Measurements from ENCODE around the gene TECR.

Gene TECR

GRCh38 chr19:14542711-14543328, 13.4 kb downstream of the TECR start:
- H3K9me3 ChIP-seq (replicated peaks in 1 of 2; ENCODE audit: control insufficient read depth in 2 of 2, insufficient read depth in 1 of 2, low read depth in 1 of 2, low read length in 2 of 2): peaks cover 0 to 2% of the 10 kb centered on the region in 2 donors
- no peak overlapping the region for H4K91ac ChIP-seq (ENCODE audit: low read depth, low read length, poor library complexity)
- no peak overlapping the region for H3K4ac ChIP-seq (ENCODE audit: low read length)
- no peak overlapping the region for H3K4me2 ChIP-seq (ENCODE audit: insufficient read depth, low read length, poor library complexity, severe bottlenecking)
- peak overlapping the region; percentile 9 for H3K27ac ChIP-seq (replicated peaks; ENCODE audit: low read length)
- H2AK5ac ChIP-seq (ENCODE audit: low read depth, low read length): no peak overlapping the region
- no peak overlapping the region for H4K8ac ChIP-seq (ENCODE audit: low read depth, low read length)
- no peaks in the 10 kb centered on the region for H3K27me3 ChIP-seq (ENCODE audit: control insufficient read depth in 3 of 3, insufficient read depth in 3 of 3, low read depth in 1 of 3, low read length in 3 of 3)
- H3K9ac ChIP-seq (ENCODE audit: low read depth, low read length, poor library complexity): peak overlapping the region; percentile 37
- no peak overlapping the region for H2BK12ac ChIP-seq (ENCODE audit: low read length)
- no peak for DNase-seq (ENCODE audit: low spot score)
- H2AFZ ChIP-seq (ENCODE audit: low read length): no peak overlapping the region
- H3K4me3 ChIP-seq (ENCODE audit: low read length in 2 of 2): no peak overlapping the region
- peaks cover 14 to 26% of the 10 kb centered on the region in 2 donors for H3K36me3 ChIP-seq (replicated peaks in 1 of 2; ENCODE audit: control insufficient read depth in 2 of 2, insufficient read depth in 2 of 2, low read length in 2 of 2)
- H2BK5ac ChIP-seq (ENCODE audit: low read length): no peak overlapping the region
- H3K4me1 ChIP-seq (ENCODE audit: control insufficient read depth in 2 of 2, insufficient read depth in 1 of 2, low read depth in 1 of 2, low read length in 2 of 2): peaks cover 0 to 3% of the 10 kb centered on the region in 2 donors
- H2BK120ac ChIP-seq (ENCODE audit: low read depth, low read length): no peak overlapping the region
- H3K18ac ChIP-seq (ENCODE audit: low read length): no peak overlapping the region
- no peak overlapping the region for H3K23ac ChIP-seq (ENCODE audit: low read depth, low read length, poor library complexity)
- H2BK15ac ChIP-seq (ENCODE audit: low read length): no peak overlapping the region
- no CpG with 5 or more reads among the region's 7 CpGs for WGBS, 2 donors (ENCODE audit: extremely low coverage in 2 of 2, insufficient read length in 2 of 2, insufficient replicate concordance in 1 of 2)
- H3K79me1 ChIP-seq (ENCODE audit: low read depth, low read length): peaks cover 16% of the 10 kb centered on the region
- no peak overlapping the region for H3K14ac ChIP-seq (ENCODE audit: low read length)

- WGBS, 2 donors (ENCODE audit: extremely low coverage in 2 of 2, insufficient read length in 2 of 2, insufficient replicate concordance in 1 of 2): no CpG with 5 or more reads among the region's 5 CpGs
- no peak overlapping the region for H3K4ac ChIP-seq (ENCODE audit: low read length)
- no peak overlapping the region for H2AK5ac ChIP-seq (ENCODE audit: low read depth, low read length)
- H2AFZ ChIP-seq (ENCODE audit: low read length): no peak overlapping the region
- H2BK5ac ChIP-seq (ENCODE audit: low read length): no peak overlapping the region
- no peak overlapping the region for H2BK120ac ChIP-seq (ENCODE audit: low read depth, low read length)
- H3K23ac ChIP-seq (ENCODE audit: low read depth, low read length, poor library complexity): no peak overlapping the region
- no peak overlapping the region for H2BK15ac ChIP-seq (ENCODE audit: low read length)
- peaks cover 15 to 33% of the 10 kb centered on the region in 2 donors for H3K36me3 ChIP-seq (replicated peaks in 1 of 2; ENCODE audit: control insufficient read depth in 2 of 2, insufficient read depth in 2 of 2, low read length in 2 of 2)
- peaks cover 12% of the 10 kb centered on the region for H3K79me1 ChIP-seq (ENCODE audit: low read depth, low read length)
- H3K18ac ChIP-seq (ENCODE audit: low read length): no peak overlapping the region
- H3K4me2 ChIP-seq (ENCODE audit: insufficient read depth, low read length, poor library complexity, severe bottlenecking): no peak overlapping the region
- H3K4me1 ChIP-seq (ENCODE audit: control insufficient read depth in 2 of 2, insufficient read depth in 1 of 2, low read depth in 1 of 2, low read length in 2 of 2): peaks cover 0 to 3% of the 10 kb centered on the region in 2 donors
- no peak overlapping the region for H3K27ac ChIP-seq (replicated peaks; ENCODE audit: low read length)
- H3K4me3 ChIP-seq (ENCODE audit: low read length in 2 of 2): no peak overlapping the region
- no peak overlapping the region for H3K14ac ChIP-seq (ENCODE audit: low read length)
- no peak for DNase-seq (ENCODE audit: low spot score)
- peaks cover 0 to 2% of the 10 kb centered on the region in 2 donors for H3K9me3 ChIP-seq (replicated peaks in 1 of 2; ENCODE audit: control insufficient read depth in 2 of 2, insufficient read depth in 1 of 2, low read depth in 1 of 2, low read length in 2 of 2)
- no peaks in the 10 kb centered on the region for H3K27me3 ChIP-seq (ENCODE audit: control insufficient read depth in 3 of 3, insufficient read depth in 3 of 3, low read depth in 1 of 3, low read length in 3 of 3)
- no peak overlapping the region for H4K8ac ChIP-seq (ENCODE audit: low read depth, low read length)
- H2BK12ac ChIP-seq (ENCODE audit: low read length): no peak overlapping the region
- H3K9ac ChIP-seq (ENCODE audit: low read depth, low read length, poor library complexity): no peak overlapping the region
- no peak overlapping the region for H4K91ac ChIP-seq (ENCODE audit: low read depth, low read length, poor library complexity)
These were observed 14.7 kb downstream of the TECR start for GRCh38 chr19:14544047-14544446.

GRCh38 chr19:14544977-14545715, 15.8 kb downstream of the TECR start:
- Histone ChIP-seq H3K18ac (ENCODE audit: low read length) (no peak overlapping the region), H2BK15ac (ENCODE audit: low read length) (no peak overlapping the region), H2AK5ac (ENCODE audit: low read depth, low read length) (peak overlapping the region; percentile 33), H4K8ac (ENCODE audit: low read depth, low read length) (no peak overlapping the region), H2BK5ac (ENCODE audit: low read length) (peak overlapping the region; percentile 41), H2AFZ (ENCODE audit: low read length) (no peak overlapping the region), H3K79me1 (ENCODE audit: low read depth, low read length) (peaks cover 9% of the 10 kb centered on the region), H2BK12ac (ENCODE audit: low read length) (no peak overlapping the region), H3K4me1 (ENCODE audit: control insufficient read depth in 2 of 2, insufficient read depth in 1 of 2, low read depth in 1 of 2, low read length in 2 of 2) (peaks cover 0 to 3% of the 10 kb centered on the region in 2 donors), H3K23ac (ENCODE audit: low read depth, low read length, poor library complexity) (peak overlapping the region; percentile 45), H3K4me3 (ENCODE audit: low read length in 2 of 2) (no peak overlapping the region), H3K27me3 (ENCODE audit: control insufficient read depth in 3 of 3, insufficient read depth in 3 of 3, low read depth in 1 of 3, low read length in 3 of 3) (no peaks in the 10 kb centered on the region), H3K4ac (ENCODE audit: low read length) (no peak overlapping the region), H3K9ac (ENCODE audit: low read depth, low read length, poor library complexity) (no peak overlapping the region), H3K27ac (replicated peaks; ENCODE audit: low read length) (no peak overlapping the region), H3K14ac (ENCODE audit: low read length) (peak overlapping the region; percentile 75), H3K9me3 (replicated peaks in 1 of 2; ENCODE audit: control insufficient read depth in 2 of 2, insufficient read depth in 1 of 2, low read depth in 1 of 2, low read length in 2 of 2) (no peaks in the 10 kb centered on the region), H4K91ac (ENCODE audit: low read depth, low read length, poor library complexity) (no peak overlapping the region), H2BK120ac (ENCODE audit: low read depth, low read length) (no peak overlapping the region), H3K4me2 (ENCODE audit: insufficient read depth, low read length, poor library complexity, severe bottlenecking) (no peak overlapping the region), H3K36me3 (replicated peaks in 1 of 2; ENCODE audit: control insufficient read depth in 2 of 2, insufficient read depth in 2 of 2, low read length in 2 of 2) (peaks cover 11 to 35% of the 10 kb centered on the region in 2 donors)
- no CpG with 5 or more reads among the region's 21 CpGs for WGBS, 2 donors (ENCODE audit: extremely low coverage in 2 of 2, insufficient read length in 2 of 2, insufficient replicate concordance in 1 of 2)
- no peak for DNase-seq (ENCODE audit: low spot score)

- no peak overlapping the region for H2AFZ ChIP-seq (ENCODE audit: low read length)
- H2AK5ac ChIP-seq (ENCODE audit: low read depth, low read length): peak overlapping the region; percentile 33
These were observed 16.3 kb downstream of the TECR start for GRCh38 chr19:14545716-14546082.

More at GRCh38 chr19:14545716-14546082, 16.3 kb downstream of the TECR start:
- Histone ChIP-seq H3K27me3 (ENCODE audit: control insufficient read depth in 3 of 3, insufficient read depth in 3 of 3, low read depth in 1 of 3, low read length in 3 of 3) (no peaks in the 10 kb centered on the region), H3K4ac (ENCODE audit: low read length) (no peak overlapping the region), H3K4me2 (ENCODE audit: insufficient read depth, low read length, poor library complexity, severe bottlenecking) (no peak overlapping the region), H3K4me1 (ENCODE audit: control insufficient read depth in 2 of 2, insufficient read depth in 1 of 2, low read depth in 1 of 2, low read length in 2 of 2) (peaks cover 0 to 3% of the 10 kb centered on the region in 2 donors), H2BK5ac (ENCODE audit: low read length) (peak overlapping the region; percentile 41), H3K79me1 (ENCODE audit: low read depth, low read length) (peaks cover 12% of the 10 kb centered on the region), H3K36me3 (replicated peaks in 1 of 2; ENCODE audit: control insufficient read depth in 2 of 2, insufficient read depth in 2 of 2, low read length in 2 of 2) (peaks cover 11 to 39% of the 10 kb centered on the region in 2 donors), H2BK15ac (ENCODE audit: low read length) (no peak overlapping the region), H3K23ac (ENCODE audit: low read depth, low read length, poor library complexity) (peak overlapping the region; percentile 45), H2BK12ac (ENCODE audit: low read length) (no peak overlapping the region), H4K91ac (ENCODE audit: low read depth, low read length, poor library complexity) (no peak overlapping the region), H3K27ac (replicated peaks; ENCODE audit: low read length) (no peak overlapping the region), H3K9me3 (replicated peaks in 1 of 2; ENCODE audit: control insufficient read depth in 2 of 2, insufficient read depth in 1 of 2, low read depth in 1 of 2, low read length in 2 of 2) (no peaks in the 10 kb centered on the region), H3K14ac (ENCODE audit: low read length) (peak overlapping the region; percentile 75), H4K8ac (ENCODE audit: low read depth, low read length) (no peak overlapping the region), H3K9ac (ENCODE audit: low read depth, low read length, poor library complexity) (no peak overlapping the region), H2BK120ac (ENCODE audit: low read depth, low read length) (no peak overlapping the region), H3K4me3 (ENCODE audit: low read length in 2 of 2) (no peak overlapping the region), H3K18ac (ENCODE audit: low read length) (no peak overlapping the region)
- WGBS, 2 donors (ENCODE audit: extremely low coverage in 2 of 2, insufficient read length in 2 of 2, insufficient replicate concordance in 1 of 2): no CpG with 5 or more reads among the region's 9 CpGs
- no peak for DNase-seq (ENCODE audit: low spot score)
